HG03066 (cell line): ENCODE data around the gene UBN2.

Experiments
- ATAC-seq: cut with Tn5 transposase; IDR thresholded peaks from one replicate; pipeline ENCODE4 v1.9.1; 2021; ENCODE audit warnings: low read depth; ENCODE audit not compliant: unreplicated experiment

UBN2 gene

GRCh38 chr7:139341058-139341775, 110.2 kb downstream of the UBN2 start, which contains the start of gene FMC1:
Gene FMC1, plus strand, starts transcription at chr7:139341337. Its CDS starts 48 bp downstream, at chr7:139341385.
- ATAC-seq: peak; percentile 60

GRCh38 chr7:139341776-139342226, 110.8 kb downstream of the UBN2 start:
- ATAC-seq: no peak

- no peak for ATAC-seq
These were observed 114.0 kb downstream of the UBN2 start for GRCh38 chr7:139345042-139345441.

GRCh38 chr7:139351027-139351426, 120.0 kb downstream of the UBN2 start:
- ATAC-seq: no peak

- ATAC-seq: no peak
These were observed 123.7 kb downstream of the UBN2 start for GRCh38 chr7:139354729-139355128.

GRCh38 chr7:139355320-139355719, 124.3 kb downstream of the UBN2 start:
- ATAC-seq: no peak
